ENCODE data around the gene MBD5.

The MBD5 gene

GRCh38 chr2:148447877-148448276 lies 427.0 kb downstream of the MBD5 start:
- no peaks in the 10 kb centered on the region for H3K27me3 ChIP-seq (ENCODE audit: insufficient read depth, low read length, poor library complexity)
- H3K9ac ChIP-seq (ENCODE audit: low read depth, low read length) = no peak overlapping the region
- H2AFZ ChIP-seq (ENCODE audit: low read depth, low read length) = no peak overlapping the region
- H4K20me1 ChIP-seq (ENCODE audit: insufficient read depth, low read length) = no peaks in the 10 kb centered on the region
- no peak overlapping the region for H3K4me3 ChIP-seq (ENCODE audit: low read depth in 1 of 2, low read length in 2 of 2)
- no peak for ATAC-seq (ENCODE audit: insufficient read depth, low read depth)
- H3K4me1 ChIP-seq (ENCODE audit: insufficient read depth, low read length) = no peaks in the 10 kb centered on the region
- no peak overlapping the region for H3K27ac ChIP-seq (ENCODE audit: low read length)
- DNase-seq = no peak
- H3K9me3 ChIP-seq (ENCODE audit: insufficient read depth, low read length, severe bottlenecking) = no peaks in the 10 kb centered on the region
- H3K4me2 ChIP-seq (ENCODE audit: insufficient read depth, low read length) = no peak overlapping the region
- TF ChIP-seq, protein P1, sequence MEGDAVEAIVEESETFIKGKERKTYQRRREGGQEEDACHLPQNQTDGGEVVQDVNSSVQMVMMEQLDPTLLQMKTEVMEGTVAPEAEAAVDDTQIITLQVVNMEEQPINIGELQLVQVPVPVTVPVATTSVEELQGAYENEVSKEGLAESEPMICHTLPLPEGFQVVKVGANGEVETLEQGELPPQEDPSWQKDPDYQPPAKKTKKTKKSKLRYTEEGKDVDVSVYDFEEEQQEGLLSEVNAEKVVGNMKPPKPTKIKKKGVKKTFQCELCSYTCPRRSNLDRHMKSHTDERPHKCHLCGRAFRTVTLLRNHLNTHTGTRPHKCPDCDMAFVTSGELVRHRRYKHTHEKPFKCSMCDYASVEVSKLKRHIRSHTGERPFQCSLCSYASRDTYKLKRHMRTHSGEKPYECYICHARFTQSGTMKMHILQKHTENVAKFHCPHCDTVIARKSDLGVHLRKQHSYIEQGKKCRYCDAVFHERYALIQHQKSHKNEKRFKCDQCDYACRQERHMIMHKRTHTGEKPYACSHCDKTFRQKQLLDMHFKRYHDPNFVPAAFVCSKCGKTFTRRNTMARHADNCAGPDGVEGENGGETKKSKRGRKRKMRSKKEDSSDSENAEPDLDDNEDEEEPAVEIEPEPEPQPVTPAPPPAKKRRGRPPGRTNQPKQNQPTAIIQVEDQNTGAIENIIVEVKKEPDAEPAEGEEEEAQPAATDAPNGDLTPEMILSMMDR (IDR thresholded peaks at IDR 0.05; ENCODE audit: borderline replicate concordance, extremely low read depth, low read length, poor library complexity, severe bottlenecking) = no peak
- no peak for TF ChIP-seq EZH2 (IDR thresholded peaks at IDR 0.05; ENCODE audit: borderline replicate concordance, low read depth, low read length, severe bottlenecking)
- no peaks in the 10 kb centered on the region for H3K79me2 ChIP-seq (ENCODE audit: insufficient read depth, low read length)
- H3K36me3 ChIP-seq (ENCODE audit: insufficient read depth, low read length) = no peaks in the 10 kb centered on the region

- Histone ChIP-seq H3K9ac (ENCODE audit: low read depth, low read length) (no peak overlapping the region), H4K20me1 (ENCODE audit: insufficient read depth, low read length) (no peaks in the 10 kb centered on the region), H2AFZ (ENCODE audit: low read depth, low read length) (no peak overlapping the region), H3K4me1 (ENCODE audit: insufficient read depth, low read length) (no peaks in the 10 kb centered on the region), H3K27ac (ENCODE audit: low read length) (no peak overlapping the region), H3K27me3 (ENCODE audit: insufficient read depth, low read length, poor library complexity) (no peaks in the 10 kb centered on the region), H3K4me2 (ENCODE audit: insufficient read depth, low read length) (no peak overlapping the region), H3K9me3 (ENCODE audit: insufficient read depth, low read length, severe bottlenecking) (no peaks in the 10 kb centered on the region), H3K79me2 (ENCODE audit: insufficient read depth, low read length) (no peaks in the 10 kb centered on the region), H3K36me3 (ENCODE audit: insufficient read depth, low read length) (no peaks in the 10 kb centered on the region), H3K4me3 (ENCODE audit: low read depth in 1 of 2, low read length in 2 of 2) (no peak overlapping the region)
- no peak for TF ChIP-seq EZH2 (IDR thresholded peaks at IDR 0.05; ENCODE audit: borderline replicate concordance, low read depth, low read length, severe bottlenecking)
- TF ChIP-seq, protein P1 (IDR thresholded peaks at IDR 0.05; ENCODE audit: borderline replicate concordance, extremely low read depth, low read length, poor library complexity, severe bottlenecking) = no peak
- DNase-seq = no peak
- no peak for ATAC-seq (ENCODE audit: insufficient read depth, low read depth)
These were observed 429.6 kb downstream of the MBD5 start for GRCh38 chr2:148450531-148450930.

DNA sequence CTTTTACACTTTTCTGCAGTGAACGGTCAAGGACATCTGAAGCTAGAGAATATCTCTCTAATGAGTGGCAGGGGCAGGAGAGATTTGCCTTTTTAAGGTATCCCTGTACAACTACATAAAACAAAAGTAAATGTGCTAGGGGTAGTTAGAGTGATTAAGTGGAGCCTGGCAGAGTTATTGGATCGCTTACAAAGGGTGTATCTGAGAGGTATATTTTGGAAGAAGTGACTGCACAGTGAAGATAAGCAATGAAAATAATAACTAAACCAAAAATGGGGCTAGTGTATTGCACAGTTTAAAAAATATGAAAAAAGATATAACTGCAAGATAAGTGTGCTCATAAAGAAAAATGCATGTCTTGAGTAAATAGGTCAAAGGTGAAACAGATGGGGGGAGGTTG lies 430.2 kb downstream of the MBD5 start:
- no peak overlapping the region for H3K4me3 ChIP-seq (ENCODE audit: low read depth in 1 of 2, low read length in 2 of 2)
- no peaks in the 10 kb centered on the region for H3K9me3 ChIP-seq (ENCODE audit: insufficient read depth, low read length, severe bottlenecking)
- H3K4me1 ChIP-seq (ENCODE audit: insufficient read depth, low read length) = no peaks in the 10 kb centered on the region
- no peaks in the 10 kb centered on the region for H3K27me3 ChIP-seq (ENCODE audit: insufficient read depth, low read length, poor library complexity)
- no peak for ATAC-seq (ENCODE audit: insufficient read depth, low read depth)
- H3K36me3 ChIP-seq (ENCODE audit: insufficient read depth, low read length) = no peaks in the 10 kb centered on the region
- H2AFZ ChIP-seq (ENCODE audit: low read depth, low read length) = no peak overlapping the region
- no peak overlapping the region for H3K9ac ChIP-seq (ENCODE audit: low read depth, low read length)
- no peaks in the 10 kb centered on the region for H4K20me1 ChIP-seq (ENCODE audit: insufficient read depth, low read length)
- DNase-seq = no peak
- H3K27ac ChIP-seq (ENCODE audit: low read length) = no peak overlapping the region
- H3K79me2 ChIP-seq (ENCODE audit: insufficient read depth, low read length) = no peaks in the 10 kb centered on the region
- TF ChIP-seq, protein P1 (IDR thresholded peaks at IDR 0.05; ENCODE audit: borderline replicate concordance, extremely low read depth, low read length, poor library complexity, severe bottlenecking) = no peak
- TF ChIP-seq EZH2 (IDR thresholded peaks at IDR 0.05; ENCODE audit: borderline replicate concordance, low read depth, low read length, severe bottlenecking) = no peak
- H3K4me2 ChIP-seq (ENCODE audit: insufficient read depth, low read length) = no peak overlapping the region

- no peaks in the 10 kb centered on the region for H3K4me1 ChIP-seq (ENCODE audit: insufficient read depth, low read length)
- no peaks in the 10 kb centered on the region for H3K79me2 ChIP-seq (ENCODE audit: insufficient read depth, low read length)
- no peak overlapping the region for H3K4me3 ChIP-seq (ENCODE audit: low read depth in 1 of 2, low read length in 2 of 2)
- no peak for ATAC-seq (ENCODE audit: insufficient read depth, low read depth)
- H3K9ac ChIP-seq (ENCODE audit: low read depth, low read length) = no peak overlapping the region
- H3K27me3 ChIP-seq (ENCODE audit: insufficient read depth, low read length, poor library complexity) = no peaks in the 10 kb centered on the region
- H3K27ac ChIP-seq (ENCODE audit: low read length) = no peak overlapping the region
- H3K9me3 ChIP-seq (ENCODE audit: insufficient read depth, low read length, severe bottlenecking) = no peaks in the 10 kb centered on the region
- no peak overlapping the region for H2AFZ ChIP-seq (ENCODE audit: low read depth, low read length)
- no peak for TF ChIP-seq EZH2 (IDR thresholded peaks at IDR 0.05; ENCODE audit: borderline replicate concordance, low read depth, low read length, severe bottlenecking)
- TF ChIP-seq, protein P1 (IDR thresholded peaks at IDR 0.05; ENCODE audit: borderline replicate concordance, extremely low read depth, low read length, poor library complexity, severe bottlenecking) = no peak
- H3K4me2 ChIP-seq (ENCODE audit: insufficient read depth, low read length) = no peak overlapping the region
- H3K36me3 ChIP-seq (ENCODE audit: insufficient read depth, low read length) = no peaks in the 10 kb centered on the region
- no peak for DNase-seq
- H4K20me1 ChIP-seq (ENCODE audit: insufficient read depth, low read length) = no peaks in the 10 kb centered on the region
These were observed 434.9 kb downstream of the MBD5 start for GRCh38 chr2:148455791-148456190.
